HG02759 (cell line): ENCODE data around the gene MEGF8.
A peak's percentile ranks its signal among the peaks of the same experiment; 100 is the strongest.

Source experiments
- ATAC-seq: cut with Tn5 transposase; IDR thresholded peaks from one replicate; pipeline ENCODE4 v1.9.1; 2021; ENCODE audit warnings: mild to moderate bottlenecking, moderate library complexity; ENCODE audit not compliant: unreplicated experiment

Gene MEGF8, protein sequence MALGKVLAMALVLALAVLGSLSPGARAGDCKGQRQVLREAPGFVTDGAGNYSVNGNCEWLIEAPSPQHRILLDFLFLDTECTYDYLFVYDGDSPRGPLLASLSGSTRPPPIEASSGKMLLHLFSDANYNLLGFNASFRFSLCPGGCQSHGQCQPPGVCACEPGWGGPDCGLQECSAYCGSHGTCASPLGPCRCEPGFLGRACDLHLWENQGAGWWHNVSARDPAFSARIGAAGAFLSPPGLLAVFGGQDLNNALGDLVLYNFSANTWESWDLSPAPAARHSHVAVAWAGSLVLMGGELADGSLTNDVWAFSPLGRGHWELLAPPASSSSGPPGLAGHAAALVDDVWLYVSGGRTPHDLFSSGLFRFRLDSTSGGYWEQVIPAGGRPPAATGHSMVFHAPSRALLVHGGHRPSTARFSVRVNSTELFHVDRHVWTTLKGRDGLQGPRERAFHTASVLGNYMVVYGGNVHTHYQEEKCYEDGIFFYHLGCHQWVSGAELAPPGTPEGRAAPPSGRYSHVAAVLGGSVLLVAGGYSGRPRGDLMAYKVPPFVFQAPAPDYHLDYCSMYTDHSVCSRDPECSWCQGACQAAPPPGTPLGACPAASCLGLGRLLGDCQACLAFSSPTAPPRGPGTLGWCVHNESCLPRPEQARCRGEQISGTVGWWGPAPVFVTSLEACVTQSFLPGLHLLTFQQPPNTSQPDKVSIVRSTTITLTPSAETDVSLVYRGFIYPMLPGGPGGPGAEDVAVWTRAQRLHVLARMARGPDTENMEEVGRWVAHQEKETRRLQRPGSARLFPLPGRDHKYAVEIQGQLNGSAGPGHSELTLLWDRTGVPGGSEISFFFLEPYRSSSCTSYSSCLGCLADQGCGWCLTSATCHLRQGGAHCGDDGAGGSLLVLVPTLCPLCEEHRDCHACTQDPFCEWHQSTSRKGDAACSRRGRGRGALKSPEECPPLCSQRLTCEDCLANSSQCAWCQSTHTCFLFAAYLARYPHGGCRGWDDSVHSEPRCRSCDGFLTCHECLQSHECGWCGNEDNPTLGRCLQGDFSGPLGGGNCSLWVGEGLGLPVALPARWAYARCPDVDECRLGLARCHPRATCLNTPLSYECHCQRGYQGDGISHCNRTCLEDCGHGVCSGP (N-terminal part only)

DNA sequence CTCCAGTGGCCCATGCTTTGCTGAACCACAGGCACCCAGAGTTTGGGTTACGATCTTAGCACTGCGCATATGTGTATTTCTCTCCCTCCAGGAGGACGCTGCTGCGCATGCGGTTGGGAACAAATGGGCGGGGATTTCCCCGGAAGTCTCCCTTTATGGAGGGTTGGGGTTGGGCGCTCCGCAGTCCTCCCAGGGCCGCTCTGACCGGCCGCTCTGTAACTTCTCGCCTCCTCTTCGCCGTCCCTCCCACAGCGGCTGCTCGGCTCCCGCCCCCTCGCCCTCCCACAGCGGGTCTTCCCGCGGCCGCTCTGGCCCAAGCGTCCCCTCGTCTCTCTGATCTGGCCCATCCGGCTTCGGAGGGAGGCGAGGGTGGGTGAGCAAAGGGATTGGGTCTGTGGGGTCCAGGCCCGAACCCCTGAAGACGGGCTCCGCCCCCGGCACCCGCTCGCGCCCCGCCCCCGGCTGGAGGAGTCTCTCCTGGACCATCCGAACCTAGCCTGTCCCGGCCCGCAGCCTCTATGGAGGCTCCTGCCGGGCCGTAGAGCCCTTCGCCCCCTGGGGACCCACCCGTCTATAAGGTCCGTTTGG, at the start of gene MEGF8:
Gene MEGF8, plus strand, starts transcription at position 328 of the 588 bp plus-strand sequence. CDS start 609 bp downstream, outside the sequence.
- ATAC-seq, result peak; percentile 96

DNA sequence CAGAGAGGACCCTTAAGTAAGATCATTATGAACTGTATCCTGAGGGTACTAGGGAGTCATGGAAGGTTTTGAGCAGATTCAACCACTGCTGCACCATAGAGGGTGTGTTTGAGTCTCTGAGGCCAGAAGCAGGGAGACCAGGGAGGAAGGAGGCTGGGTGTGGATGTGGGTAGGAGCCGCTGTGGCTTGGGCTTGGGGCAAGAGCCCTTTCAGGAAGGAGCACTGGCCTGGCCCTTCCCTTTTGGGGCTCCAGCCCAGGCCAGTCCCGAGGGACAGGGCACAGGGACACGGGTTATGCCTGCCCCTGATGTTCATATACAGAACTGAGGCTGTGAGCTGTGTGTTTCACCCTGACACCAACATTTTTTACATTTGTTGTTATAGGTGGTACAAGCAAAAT, 49.2 kb upstream of the MEGF8 start:
- no peak for ATAC-seq

DNA sequence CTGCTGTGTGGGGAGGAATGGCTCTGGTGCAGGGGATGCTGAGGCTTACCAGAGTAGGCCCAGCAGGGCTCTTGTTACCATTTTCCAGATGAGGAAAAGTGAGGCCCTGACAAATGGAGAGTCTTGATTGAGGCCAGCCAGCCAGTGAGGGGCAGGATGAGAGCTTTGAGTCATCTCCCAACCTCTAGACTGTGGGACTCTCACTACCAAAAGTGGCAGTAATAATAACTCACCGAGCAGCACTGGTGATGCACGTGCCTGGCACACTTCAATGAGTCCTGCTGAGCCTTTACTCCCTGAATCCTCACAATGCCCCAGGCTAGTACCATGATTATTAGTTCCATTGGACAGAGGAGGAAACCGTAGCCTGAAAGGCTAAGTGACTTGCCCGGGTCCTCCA, 48.6 kb upstream of the MEGF8 start:
- ATAC-seq, result no peak

DNA sequence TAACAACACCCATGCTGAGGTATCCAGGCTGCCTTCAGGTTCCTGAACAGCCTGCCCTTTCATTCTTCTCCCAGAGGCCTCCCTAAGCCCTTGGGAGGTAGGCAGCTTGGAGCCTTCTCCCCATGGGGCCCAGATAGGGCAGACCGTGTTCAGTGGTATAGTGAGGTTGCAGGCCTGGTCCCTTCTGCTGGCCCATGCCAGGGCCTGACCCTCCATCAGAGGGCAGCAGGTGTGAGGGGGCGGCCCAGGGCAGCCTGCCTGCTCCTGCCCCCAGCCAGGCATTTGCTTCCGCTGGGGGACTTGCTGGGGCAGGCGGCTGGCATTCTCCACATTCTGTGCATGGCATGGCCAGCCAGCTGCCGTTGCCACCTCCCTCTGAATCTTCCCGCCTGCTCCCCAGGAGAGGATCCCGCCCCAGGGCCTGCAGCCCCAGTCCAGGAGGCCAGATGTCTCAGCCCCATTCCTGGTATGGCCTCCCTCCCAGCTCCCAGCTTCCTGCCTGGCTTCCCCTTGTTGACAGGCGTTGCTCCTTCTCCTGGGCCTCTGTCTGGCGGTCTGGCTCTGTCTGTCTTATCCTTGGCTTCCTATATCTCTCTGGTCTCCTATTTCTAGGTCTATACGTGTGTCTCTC, 47.5 kb upstream of the MEGF8 start:
- ATAC-seq, result no peak

DNA sequence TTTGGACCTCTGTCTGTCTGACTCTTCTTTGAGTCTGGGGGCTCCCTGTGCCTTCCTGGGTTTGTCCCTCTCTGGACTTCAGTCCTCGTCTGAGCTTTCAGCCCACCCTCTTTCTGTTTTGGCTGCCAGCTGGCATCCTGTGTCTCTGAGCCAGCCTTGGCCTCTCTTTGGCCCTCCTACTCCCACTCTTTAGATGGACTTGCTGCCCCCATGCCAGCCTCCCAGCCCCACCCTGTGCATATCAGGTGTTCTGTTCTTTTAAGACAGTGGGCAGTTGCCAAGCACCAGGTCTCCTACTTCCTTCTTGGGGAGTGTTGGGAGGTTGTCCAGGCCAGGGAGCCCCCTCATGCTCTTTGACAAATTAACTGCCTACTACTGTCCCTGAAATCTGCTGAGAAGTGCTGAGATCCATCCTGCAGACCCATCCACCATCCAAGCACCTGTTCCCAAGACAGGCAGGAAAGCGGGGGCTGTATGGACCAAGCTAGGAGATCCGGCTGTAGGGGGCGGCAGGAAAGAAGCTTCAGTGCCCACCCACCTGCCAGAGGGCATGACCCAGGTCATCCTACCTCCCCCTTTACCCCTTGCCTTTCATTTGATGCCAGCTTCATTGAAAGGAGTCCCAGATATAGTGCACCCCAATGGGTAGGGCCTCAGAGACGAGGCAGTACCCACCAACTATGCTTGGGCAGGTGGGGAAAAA, 46.8 kb upstream of the MEGF8 start:
- no peak for ATAC-seq

DNA sequence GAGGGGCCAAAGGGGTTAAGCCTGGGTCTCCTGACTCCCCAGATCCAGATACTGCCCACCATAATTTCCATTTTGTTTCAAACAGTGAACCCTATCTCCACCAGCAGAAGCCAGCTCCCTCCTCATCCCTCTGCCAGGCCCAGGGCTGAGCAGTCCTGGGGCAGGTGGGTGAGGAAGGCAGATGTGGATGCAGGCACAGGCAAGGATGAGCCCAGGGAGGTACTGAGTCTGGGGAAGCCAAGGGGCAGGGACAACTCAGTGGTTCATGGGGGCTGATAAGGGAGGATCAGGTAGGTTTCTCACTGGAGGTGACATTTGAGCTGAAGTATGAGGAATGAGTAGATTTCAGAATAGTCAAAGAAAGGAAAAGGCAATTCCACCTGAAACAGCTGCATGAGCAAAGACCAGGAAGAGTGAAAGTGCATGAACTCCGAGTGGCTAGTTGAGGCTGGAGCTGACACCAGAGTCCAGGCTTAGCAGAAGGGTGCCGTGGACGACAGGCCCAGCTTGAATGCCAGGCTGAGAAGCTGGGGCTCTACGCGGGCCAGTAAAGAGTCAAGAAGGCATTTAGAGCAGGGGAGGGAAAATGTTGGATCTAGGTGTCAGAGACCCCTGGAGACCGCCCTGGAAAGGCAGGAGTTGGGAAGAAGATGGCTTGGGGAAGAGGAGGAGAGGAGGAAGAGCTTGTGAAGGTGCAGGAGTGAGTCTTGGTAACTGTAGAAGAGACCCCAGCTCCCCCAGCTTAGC, 46.1 kb upstream of the MEGF8 start:
- no peak for ATAC-seq

DNA sequence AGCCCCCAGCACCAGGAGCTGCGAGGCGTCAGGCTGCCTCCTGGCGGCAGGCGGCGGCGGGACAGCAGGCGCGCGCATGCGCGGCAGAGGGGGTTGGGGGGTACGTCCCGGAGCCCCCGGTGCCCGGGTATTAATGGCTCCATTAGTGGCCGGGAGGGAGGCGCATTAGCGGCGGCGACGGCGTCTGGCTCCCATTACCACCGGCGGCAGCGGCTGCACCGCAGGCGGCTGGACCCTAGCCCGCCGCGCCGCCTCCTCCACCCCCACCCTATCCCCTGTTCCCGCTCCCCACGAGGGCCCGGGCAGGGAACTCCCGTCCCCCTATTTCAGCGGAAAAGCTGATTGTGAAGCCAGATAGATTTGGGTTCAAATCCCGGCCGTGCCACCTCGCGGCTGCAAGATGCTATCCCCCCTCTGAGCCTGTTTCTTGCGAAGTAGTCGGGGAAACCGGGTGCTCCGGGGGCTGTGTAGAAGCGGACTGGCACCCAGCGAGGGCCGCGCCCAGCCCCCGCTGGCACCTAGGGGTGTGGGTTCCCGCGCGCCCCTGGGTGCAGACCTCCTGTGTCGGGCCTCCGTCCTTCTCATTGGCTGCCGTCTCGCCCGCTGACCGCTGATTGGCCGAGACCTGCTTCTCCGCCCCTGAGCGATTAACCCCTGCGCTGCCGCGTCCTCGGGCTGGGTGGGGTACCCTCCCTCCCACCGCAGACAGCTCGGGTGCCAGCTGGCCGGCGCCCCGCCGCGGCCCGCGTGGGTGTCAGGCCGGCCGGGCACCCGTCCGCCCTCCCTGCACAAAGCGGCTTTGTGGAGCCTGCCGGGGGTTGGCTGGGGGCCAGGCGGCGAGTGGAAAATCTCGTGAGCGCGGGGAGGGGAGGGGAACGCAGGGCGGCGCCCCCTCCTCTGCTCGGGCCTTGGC, 45.3 kb upstream of the MEGF8 start:
- ATAC-seq, result peak; percentile 35

DNA sequence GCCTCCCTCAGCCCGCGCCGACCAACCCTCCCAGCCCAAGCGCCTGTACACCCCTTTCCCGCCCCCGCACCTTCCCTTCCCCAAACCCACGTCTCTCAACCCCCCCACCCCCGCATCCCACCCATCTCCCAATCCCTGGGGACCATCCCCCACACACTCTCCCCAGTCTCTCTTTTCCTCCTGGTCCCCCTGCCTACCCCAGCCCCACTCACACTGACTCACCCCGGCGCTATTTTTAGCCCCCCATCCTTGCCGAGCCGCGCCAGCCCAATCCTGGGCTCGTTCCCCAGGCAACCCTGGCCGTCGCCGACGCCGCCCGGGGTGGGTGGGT, 44.7 kb upstream of the MEGF8 start:
- ATAC-seq, result no peak

DNA sequence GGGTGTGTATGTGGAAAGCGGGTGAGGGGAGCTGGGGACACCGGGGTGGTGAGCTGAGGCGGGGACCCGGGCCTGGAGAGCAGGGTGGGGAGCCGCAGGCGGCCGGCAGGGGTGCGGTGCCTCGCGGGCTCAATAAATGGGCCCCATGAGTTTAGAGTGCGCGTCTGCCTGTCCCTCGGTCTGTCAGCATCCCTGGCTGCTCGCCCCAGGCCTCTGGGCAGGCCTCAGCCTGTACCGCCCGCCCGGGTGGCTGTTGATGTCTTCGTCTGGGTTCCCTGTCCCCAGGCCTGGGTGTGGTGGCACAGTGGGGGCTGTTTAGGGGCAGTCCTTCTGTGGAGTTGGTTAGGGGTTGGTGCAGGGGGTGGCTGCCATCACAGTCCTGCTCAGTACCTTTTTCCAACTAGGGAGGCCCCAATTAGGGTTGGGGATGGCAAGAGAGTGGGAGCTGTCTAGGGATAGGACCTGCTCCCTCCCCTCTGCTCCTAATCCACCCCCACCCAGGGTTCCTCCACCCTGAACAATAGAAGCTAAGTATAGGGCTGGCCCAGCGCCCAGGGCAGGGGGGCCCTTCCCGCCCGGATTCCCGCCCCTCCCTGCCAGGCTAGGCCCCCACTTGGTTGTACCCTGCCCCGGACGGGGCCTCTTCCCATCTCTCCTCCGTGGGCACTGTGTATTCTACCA, 44.1 kb upstream of the MEGF8 start:
- no peak for ATAC-seq

DNA sequence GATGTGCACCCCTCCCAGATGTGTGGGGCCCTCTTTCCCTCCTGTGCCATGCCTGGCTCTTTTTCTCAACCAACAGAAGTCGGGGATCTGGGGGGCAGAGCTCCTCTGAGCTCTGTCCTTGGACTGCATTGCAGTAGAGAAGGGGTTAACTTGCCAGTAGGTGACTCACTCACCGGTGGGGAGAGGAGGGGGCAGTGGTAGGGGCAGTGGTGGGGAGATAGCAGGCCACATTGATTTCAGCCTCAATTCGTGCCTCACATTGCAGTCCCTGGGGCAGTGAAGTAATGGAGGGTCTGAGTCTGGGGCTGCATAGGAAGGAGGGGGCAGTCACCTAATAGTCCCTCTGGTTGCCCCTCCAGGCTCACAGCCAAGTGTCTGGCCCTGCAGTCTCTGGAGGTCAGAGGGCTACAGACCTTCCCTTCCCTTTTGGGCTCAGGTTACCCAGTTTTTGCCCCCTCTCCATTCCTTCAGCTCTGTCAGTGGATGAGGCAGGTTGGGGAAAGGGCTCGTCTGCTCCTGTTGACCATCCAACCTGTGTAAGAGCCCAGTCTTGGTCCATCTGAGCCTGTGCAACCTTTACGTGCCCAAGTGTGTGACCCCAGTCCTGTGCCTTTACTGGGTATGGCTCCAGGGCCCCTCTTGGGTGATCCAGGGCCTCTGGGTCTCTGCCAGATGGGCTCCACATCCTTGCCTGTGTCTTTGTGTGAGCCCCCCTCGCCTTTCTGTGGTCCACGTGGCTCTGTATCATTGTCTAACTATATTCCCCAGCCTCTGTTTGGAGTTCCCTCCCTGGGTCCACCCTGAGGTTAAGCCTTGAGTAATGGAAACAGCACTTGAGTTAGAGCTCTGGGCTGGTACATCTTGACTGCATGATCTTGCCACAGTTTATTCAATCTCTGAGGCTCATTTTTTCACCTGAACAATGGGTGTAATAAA, 43.3 kb upstream of the MEGF8 start:
- no peak for ATAC-seq

DNA sequence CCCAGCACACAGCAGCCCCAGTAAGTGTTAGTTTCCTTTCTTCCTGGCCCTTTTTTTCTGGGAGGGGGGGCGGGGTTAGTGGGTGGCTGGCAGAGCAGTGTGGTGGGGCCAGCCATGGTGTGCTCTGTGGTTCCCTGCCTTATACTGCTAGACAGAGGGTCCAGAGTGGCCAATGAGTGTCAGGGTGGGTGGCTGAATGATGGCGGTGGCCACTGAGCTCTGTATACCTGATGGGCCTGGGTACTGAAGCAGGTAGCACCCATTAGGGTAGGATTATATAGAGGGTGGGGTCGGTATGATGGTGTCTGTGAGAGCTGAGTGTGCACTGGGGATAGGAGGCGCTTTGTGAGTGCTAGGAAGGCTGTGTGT, 42.6 kb upstream of the MEGF8 start:
- no peak for ATAC-seq

DNA sequence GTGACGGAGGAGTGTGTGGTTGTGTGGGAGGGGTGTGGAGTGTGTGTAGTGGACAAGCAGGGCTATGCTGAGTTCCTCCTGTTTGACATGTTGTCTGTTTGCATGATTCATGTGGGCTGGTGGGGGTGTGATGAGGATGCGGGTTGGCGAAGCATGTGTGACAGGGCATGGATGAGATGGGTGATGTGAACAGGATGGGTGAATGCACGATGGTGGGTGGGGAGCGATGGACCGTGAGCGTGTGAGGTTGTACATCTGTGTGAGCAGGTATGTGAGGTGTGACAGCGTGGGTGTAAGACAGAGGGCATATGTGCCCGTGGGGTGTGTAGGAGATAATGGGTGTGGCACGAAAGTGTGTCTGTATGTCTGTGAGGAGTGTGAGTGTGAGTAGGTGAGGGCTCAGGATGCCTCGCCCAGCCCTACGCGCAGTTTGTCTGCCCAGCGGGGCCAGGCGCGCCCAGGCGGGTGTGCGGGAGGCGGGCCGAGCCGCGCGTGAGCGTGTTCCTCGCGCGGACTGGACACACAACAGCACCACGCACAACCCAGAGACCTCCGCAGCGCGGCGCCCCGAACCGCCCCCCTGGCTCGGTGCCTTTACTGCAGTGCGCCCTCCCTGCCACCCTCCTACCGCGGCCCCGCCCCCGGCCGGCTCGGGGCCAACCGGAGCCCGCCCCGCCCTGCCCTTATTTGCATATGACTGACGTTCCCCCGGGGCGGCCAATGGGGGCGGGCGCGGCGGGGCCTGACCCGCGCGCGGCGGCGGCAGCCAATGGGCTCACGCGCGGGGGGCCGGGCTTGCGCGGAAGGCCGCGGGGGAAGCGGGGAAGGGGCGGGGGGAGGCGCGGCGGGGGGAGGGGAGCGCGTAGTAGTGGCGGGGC, 42.0 kb upstream of the MEGF8 start:
- ATAC-seq, result peak; percentile 50

DNA sequence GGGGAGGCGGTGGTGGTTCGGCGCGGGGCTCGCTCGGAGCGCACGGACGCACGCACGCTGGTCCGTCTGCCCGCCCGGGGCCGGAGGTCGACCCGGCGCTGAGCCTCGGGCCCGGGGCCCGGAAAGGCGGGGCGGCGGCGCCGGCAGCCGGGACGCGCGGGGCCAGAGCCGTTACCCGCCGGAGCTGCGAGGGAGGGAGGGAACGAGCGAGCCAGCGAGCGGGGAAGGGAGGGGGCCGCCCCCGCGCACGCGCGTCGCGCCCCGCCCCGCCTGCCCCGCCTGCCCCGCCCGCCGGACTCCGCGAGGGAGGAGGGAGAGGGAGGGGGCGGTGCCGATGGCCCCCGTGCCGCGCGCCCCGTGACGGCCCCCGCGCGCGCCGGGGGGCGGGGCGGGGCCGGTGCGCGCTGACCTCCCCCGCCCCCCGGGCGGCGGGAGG, 41.4 kb upstream of the MEGF8 start:
- ATAC-seq, result peak; percentile 43

DNA sequence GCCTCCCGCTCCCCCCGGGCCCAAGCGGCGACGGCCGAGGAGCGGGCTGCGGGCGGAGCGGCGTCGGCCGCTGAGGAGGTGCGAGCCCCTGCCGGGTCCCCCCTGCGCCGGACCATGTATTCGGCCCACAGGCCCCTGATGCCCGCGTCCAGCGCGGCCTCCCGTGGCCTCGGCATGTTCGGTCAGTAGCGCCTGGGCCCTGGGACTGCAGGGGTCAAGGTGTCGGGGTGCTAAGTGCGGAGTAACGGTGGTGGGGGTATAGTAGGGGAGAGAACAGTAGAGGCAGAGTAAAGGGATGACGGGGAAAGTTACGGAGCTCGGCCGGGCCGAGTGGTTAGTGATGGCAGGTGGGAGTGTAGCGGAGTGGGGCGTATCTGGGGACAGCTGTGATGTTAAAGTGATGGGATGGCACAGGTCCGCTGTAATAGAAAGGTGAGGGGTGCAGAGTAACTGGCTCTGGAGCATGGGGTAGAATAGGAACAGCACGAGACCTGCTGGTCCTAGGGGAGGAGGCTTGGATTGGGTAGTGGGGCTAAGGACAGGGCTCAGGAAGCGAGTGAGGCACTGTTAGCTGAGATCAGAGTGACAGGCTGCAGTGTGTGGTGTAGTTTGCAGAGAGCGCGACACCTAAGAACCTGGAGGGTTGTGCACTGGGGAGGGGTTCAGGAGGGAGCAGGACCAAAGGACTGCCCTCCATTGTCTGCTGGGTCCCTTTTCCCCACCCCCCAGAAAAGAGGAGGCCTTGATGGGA, 40.7 kb upstream of the MEGF8 start:
- no peak for ATAC-seq

DNA sequence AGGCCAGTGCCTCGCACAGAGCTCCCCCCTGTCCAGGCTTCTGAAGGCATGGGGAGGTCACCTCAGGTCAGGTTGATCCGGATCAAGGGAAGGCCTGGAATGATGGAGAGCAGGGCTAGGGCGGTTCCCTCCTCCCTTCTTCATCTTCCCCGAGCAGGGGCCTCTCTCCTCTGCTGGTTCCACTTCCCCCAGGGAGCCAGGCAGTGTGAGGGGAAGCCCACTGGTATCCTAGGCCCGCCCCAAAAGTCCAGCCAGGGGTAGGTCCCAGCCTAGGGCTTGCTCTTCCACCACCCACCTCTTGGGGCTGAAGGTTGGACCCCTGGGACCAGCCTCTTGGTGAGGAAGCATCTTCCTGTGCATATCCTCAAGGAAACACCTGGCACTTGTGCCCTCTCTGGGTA, 39.9 kb upstream of the MEGF8 start:
- ATAC-seq, result no peak
